Measurements from ENCODE around the gene ID3.

GRCh38 chr1:23533246-23534023 is 25.9 kb downstream of the ID3 start:
- TF ChIP-seq ZNF114 (tag by site-specific recombination; IDR thresholded peaks at IDR 0.05) = no peak
- no peak for TF ChIP-seq CTCF (tag by site-specific recombination; IDR thresholded peaks at IDR 0.05)
- TF ChIP-seq ZBTB26 (tag by site-specific recombination; optimal IDR thresholded peaks at IDR 0.05) = no peak
- no peak for TF ChIP-seq TCF7L2 (IDR thresholded peaks at IDR 0.05; ENCODE audit: borderline replicate concordance, low read depth, low read length)
- TF ChIP-seq RBAK (tag by site-specific recombination; IDR thresholded peaks at IDR 0.05) = no peak
- no peak for TF ChIP-seq MZF1 (tag by site-specific recombination; IDR thresholded peaks at IDR 0.05; ENCODE audit: borderline replicate concordance)
- TF ChIP-seq, protein P1, sequence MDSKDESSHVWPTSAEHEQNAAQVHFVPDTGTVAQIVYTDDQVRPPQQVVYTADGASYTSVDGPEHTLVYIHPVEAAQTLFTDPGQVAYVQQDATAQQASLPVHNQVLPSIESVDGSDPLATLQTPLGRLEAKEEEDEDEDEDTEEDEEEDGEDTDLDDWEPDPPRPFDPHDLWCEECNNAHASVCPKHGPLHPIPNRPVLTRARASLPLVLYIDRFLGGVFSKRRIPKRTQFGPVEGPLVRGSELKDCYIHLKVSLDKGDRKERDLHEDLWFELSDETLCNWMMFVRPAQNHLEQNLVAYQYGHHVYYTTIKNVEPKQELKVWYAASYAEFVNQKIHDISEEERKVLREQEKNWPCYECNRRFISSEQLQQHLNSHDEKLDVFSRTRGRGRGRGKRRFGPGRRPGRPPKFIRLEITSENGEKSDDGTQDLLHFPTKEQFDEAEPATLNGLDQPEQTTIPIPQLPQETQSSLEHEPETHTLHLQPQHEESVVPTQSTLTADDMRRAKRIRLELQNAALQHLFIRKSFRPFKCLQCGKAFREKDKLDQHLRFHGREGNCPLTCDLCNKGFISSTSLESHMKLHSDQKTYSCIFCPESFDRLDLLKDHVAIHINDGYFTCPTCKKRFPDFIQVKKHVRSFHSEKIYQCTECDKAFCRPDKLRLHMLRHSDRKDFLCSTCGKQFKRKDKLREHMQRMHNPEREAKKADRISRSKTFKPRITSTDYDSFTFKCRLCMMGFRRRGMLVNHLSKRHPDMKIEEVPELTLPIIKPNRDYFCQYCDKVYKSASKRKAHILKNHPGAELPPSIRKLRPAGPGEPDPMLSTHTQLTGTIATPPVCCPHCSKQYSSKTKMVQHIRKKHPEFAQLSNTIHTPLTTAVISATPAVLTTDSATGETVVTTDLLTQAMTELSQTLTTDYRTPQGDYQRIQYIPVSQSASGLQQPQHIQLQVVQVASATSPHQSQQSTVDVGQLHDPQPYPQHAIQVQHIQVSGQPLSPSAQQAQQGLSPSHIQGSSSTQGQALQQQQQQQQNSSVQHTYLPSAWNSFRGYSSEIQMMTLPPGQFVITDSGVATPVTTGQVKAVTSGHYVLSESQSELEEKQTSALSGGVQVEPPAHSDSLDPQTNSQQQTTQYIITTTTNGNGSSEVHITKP (tag by site-specific recombination; IDR thresholded peaks at IDR 0.05) = no peak
- TF ChIP-seq, protein P2, sequence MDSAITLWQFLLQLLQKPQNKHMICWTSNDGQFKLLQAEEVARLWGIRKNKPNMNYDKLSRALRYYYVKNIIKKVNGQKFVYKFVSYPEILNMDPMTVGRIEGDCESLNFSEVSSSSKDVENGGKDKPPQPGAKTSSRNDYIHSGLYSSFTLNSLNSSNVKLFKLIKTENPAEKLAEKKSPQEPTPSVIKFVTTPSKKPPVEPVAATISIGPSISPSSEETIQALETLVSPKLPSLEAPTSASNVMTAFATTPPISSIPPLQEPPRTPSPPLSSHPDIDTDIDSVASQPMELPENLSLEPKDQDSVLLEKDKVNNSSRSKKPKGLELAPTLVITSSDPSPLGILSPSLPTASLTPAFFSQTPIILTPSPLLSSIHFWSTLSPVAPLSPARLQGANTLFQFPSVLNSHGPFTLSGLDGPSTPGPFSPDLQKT (IDR thresholded peaks at IDR 0.05; ENCODE audit: borderline replicate concordance, low read depth, low read length) = no peak

Data from HEK293 (cell line).